Mucosa of gallbladder (tissue), 1 donor: ENCODE results near the gene SRSF4. TPM values are rescaled to one million over a fixed set of nuclear protein-coding genes. Genes with fewer than 3 reads are reported as not detected.
"Not testable (repeated sequence)": the region's sequence is repeated elsewhere in the genome, so short reads cannot be mapped to it uniquely, and the experiment has no call there.

Experiments used
- DNase-seq: peaks from one replicate; pipeline ENCODE4 v3.0.0-alpha.2; 2020; ENCODE audit warnings: low spot score
- total RNA-seq: library from RNA; stranded (reverse); gene quantifications from one replicate; pipeline ENCODE4 v1.2.1, GENCODE V29; 2021
- donor health status: DM: no; HTN: no; CAD: no.

Gene SRSF4
- total RNA-seq, result 78.0 TPM

DNA sequence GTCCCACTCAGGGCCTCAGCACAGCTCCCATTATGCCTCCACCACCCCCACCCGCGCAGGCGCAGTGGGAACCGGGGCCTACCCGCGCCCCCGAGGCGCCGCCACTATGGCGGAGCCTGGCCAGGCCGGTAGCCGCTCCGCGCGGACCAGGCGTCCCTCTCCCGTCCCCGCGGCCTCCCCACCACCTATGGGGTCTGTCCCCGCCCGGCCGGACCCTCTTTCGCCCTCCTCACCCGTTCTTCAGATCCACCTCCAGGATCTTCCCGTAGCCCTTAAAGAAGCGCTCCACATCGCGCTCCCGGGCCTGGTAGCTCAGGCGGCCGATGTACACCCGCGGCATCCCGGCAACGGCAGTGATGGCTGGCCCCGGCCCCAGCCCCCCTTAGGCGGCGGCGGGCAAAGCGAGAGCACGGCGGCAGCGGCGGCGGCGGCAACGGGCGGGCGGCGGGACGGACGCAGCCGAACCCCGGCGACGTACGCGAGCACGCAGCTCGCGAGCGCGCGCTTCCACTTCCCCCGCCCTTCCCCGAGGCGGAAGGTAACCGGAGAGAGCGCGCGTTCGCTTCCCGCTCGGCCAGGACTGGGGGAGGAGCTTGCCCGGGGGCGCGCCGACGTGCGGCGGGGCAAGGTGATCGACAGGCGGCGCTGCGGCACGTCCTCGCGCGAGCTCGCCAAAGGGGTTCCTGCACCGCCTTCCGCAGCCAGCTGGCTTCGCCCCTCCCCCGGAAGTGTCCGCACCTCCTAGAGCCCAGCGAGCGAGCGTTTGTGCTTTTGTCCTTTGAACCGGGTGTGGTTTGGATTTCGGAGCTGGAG, at the start of gene SRSF4:
SRSF4 (minus strand) TSS at position 488 of the 813 bp plus-strand sequence; CDS start at position 340, 148 bp downstream.
- peak; percentile 99 for DNase-seq

DNA sequence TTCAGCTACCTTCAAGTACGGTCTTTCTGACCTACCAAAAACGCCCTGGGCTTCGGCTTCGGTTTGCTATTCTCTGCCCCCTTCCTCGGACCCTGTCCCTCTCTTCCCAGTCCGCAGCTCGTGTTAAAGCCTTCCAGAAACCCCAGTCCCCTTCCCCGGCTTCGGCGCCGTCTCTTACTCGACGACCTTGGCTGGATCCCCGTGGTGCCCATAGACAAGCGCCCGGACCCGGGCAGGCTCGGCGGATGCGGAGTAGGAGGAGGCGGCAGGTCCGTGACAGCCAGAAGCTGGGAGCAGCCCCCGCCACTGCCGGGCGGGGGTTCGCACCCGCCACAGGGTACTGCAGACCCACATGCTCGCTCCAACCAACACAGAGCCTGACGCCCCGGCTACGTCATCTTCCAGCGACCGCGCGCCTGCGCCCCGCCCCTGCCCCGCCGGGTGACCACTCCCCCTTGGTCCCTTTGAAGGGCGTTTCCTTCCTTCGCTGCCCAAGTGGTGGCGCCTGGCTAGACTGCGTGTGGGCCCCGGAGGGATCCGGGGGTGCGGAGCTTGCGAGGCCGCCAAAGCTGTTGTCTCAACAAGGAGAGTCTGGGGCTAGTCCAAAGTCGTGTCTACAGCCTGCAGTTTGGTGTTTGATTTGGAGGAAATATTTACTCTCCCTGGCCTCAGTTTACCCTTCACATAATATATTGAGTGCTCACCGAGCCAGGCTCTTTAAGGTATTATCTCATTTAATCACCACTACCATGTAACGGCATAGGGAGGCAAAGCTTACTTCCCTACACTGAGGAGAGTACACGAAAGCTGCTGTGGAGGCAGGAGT, 49.1 kb upstream of the SRSF4 start, which contains the start of gene MECR:
MECR (minus strand) TSS at position 382 of the 826 bp plus-strand sequence; CDS start at position 354, 28 bp downstream.
- peak; percentile 94 for DNase-seq

DNA sequence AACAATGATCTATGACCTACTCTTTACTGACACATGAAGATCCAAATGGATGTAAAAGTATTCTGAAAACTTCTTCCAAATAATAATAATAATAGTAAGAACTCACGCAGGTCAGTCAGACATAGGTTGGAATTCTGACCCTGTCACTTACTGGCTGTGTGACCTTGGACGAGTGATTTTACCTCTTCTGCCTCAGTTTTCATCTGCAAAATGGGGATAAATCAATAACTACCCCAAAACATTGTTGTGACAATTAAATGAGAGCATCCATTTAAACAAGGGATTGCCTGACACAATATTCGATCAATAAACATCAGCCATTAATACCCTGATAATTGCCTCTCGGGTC, 48.5 kb upstream of the SRSF4 start:
- no peak for DNase-seq

GRCh38 chr1:29227511-29227910, 45.8 kb upstream of the SRSF4 start:
- no peak for DNase-seq

DNA sequence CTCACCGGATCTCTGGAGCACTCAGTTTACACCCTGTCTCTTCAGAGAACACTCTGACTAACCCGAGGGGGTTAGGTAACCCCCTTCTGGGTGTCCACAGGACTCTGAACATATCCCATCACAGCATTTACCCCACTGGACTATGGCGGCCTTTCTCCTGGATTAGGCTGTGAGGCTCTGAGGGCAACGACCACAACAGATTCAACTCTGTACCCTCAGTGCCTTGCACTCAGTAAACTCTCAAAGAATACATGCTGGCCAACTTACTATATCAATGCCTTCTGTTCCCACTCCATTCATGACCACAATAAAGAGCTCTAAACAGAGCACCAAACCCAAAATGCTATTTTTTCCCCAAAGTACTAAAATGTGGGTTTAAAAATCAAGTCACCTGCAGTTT, 43.7 kb upstream of the SRSF4 start:
- no peak for DNase-seq

GRCh38 chr1:29224356-29224837, 42.7 kb upstream of the SRSF4 start:
- no peak for DNase-seq

DNA sequence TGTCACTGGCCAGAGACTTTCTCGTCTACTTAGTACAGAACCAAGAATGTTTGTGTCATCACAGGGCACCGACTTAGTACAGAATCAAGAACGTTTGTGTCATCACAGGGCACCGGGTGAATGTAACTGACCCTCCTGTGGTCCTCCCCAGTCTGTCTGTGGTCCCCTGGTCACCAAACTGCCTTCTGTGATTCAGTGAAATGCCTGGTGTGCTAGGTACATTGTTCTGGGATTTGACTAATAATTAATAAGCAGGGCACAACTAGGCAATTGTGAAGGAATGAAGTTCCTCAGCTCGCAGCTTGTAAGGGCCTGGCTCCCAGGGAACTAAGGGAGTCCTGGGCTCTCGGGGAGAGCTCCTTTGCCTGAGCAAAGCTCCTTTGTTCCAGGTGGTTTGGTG, 41.8 kb upstream of the SRSF4 start:
- no peak for DNase-seq

DNA sequence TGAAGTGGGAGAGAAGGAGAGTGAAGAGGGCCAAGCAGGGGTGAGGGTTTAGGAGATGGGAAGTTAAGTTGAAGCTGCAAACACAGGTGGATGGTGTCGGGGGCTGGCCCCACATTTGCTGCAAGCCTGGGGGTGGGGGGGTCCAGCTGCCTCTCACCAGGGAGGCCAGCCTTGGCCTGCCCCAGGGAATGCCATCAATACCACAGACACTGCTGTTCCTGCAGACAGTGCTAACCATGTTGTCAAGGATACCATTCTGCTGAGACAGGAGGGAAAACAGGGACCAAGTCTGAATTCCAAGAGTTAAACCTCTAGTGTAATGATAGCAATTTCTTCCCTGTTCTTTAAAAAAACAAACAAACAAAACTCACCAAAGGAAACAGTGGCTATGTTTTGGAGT, 41.0 kb upstream of the SRSF4 start:
- no peak for DNase-seq

- DNase-seq, result not testable (repeated sequence)
Observed at GRCh38 chr1:29222260-29222659, 40.6 kb upstream of the SRSF4 start.

DNA sequence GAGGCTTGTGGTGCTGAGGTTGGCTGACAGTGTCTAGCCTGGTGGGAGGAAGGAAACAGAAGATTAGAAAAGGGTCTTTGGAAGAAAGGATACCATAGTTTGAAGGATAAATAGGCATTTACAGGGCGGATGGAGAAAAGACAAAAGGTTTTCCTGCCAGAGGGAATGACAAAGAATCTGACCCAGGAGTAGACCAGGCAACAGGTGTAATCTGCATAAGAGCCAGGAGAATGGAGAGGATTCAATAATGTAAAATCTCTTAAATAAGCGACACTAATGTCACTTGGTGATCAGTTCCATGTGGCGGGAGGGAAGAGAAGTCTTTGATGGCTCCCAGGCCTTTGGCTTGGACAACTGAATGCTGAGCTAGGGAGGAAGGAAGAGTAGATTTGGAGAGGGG, 39.6 kb upstream of the SRSF4 start:
- DNase-seq, result no peak

DNA sequence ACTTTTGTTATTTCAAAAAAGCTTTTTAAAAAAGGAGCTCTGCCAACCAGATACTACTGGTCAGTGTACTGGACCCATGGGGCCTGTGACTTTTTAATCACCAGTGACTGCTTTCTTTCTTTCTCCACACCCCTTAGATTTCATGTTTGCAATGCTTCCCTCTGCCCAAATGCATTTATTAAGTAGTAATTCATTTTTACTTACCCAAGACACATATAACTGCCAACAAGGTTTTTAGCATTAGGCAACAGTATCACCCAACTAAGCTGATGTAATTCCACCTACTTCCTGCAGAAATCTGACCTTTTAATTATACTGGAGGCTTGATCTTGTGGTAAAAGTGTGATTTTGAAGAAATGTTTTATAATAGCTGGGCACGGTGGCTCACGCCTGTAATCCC, 36.5 kb upstream of the SRSF4 start:
- no peak for DNase-seq

- no peak for DNase-seq
Observed at GRCh38 chr1:29217633-29218032, 35.9 kb upstream of the SRSF4 start.

DNA sequence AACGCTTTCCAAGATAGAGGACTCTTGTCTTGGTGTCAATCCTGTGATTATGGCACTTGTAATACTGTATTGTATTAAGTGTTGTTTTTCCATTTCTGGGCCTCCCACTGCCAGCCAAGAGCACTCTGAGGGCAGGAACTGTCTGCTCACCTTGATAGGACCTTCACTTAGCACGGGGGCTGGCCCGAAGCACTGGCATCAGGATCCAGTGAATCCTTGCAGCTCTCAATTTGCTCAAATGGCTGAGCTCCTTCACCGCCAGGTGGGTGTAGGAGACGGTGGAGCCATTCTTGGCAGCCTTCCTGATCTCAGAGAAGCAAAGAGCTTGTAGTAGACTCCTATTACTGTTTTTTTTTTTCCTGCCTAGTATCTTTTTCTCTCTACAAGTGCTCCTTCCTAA, 31.4 kb upstream of the SRSF4 start:
- no peak for DNase-seq

DNA sequence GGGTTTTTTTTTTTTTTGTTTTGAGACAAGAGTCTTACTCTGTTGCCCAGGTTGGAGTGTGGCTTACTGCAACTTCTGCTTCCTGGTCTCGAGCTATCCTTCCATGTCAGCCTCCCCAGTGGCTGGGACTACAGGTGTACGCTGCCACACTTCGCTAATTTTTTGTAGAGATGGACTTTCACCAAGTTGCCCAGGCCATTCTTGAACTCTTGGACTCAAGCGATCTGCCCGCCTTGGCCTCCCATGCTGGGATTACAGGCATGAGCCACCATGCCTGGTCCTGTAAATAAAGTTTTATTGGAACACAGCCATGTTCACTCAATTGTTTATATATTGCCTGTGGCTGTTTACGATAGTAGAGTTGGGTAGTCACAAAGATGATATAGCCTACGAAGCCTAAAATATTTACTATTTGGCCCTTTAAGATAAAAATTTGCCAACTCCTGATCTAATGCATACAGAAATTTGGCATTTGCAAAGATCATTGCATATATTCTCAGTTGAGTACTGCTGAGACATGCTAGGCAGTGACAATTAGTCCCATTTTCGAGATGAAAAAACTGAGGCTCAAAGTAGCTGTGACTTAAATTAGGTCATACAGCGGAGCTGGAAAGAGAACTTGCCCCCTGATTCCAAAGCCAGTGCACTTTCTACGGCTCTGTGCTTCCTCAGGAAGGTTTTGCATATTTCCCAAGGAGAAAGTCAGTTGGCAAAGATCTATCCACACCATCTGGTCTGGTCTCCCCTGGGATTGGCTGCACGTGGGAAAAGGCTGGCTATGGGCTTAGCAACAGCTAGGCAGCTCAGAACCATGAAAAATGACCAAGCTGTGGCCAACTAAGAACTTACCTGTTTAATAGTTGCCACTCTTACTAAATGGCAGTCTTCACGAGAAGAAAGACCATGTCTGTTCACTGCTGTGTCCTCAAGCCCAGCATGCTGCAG, 29.7 kb upstream of the SRSF4 start:
- DNase-seq, result no peak

GRCh38 chr1:29210278-29211085, 28.8 kb upstream of the SRSF4 start:
- DNase-seq, result no peak

DNA sequence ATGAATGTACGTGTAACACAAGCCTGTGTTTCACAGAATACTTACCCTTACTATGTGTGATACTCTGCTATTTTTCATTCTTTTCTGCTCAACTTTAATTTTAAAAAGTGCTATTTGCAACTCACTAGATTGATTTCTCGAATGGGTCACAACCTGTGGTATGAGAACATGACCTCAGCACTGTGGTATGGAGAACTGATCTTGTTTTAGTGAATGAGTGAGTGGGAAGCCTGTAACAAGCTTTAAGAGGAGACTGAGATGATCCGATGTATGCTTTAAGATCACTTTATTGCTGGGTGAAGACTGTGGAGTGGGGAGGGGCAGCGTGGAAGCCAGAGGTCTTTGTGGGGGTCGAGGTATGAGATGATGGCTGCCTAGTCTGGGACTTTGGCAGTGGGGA, 27.5 kb upstream of the SRSF4 start:
- DNase-seq, result no peak

- DNase-seq, result no peak
Observed at GRCh38 chr1:29208442-29208841, 26.7 kb upstream of the SRSF4 start.

- peak; percentile 96 for DNase-seq
Observed at GRCh38 chr1:29202584-29203340, 21.1 kb upstream of the SRSF4 start.

DNA sequence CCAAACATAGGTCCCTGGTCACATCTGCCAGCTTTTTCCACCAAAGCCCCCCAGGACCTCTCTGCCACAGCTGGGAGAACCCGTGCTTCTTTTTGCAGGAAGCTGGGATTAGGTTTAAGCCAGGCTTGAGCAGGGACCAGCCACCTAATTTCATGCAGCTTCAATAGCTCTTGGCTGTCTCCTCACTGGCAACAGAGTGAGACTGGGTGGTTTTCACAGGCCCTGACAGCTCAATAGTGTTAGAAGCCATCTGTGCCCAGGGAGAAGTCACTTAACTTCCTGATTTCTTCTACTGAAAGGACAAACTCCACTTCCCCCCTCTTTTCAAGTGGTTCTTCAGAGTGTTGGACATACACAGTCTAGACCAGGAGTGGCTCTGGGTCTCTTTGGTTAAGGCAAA, 20.4 kb upstream of the SRSF4 start:
- DNase-seq, result no peak

DNA sequence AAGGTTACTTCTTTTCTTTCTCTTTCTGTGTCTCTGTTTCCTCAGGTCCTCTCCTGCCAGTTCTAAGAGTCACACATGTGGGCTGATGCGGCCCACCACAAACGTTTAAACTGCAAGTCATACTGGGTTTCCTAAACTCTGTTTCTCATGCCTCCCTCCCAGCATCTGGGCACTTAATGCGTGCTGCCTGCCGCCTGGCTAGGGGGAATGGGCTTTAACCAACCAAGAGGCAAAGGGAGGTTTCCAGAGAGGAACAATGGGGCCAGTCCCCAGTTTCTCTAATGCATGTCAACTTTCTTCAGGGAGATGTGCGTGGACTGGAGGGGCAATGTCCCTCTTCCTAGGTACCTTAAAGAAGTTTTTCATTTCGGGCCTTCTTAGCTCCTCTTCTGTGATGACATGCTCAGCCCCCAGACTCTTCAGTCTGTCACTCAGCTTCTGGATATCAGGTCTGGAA, 19.9 kb upstream of the SRSF4 start:
- no peak for DNase-seq
